ENCODE measurements around the gene PRKAR1A. TPM values are rescaled to one million over a fixed set of nuclear protein-coding genes. Genes with fewer than 3 reads are reported as not detected.
"Not testable (repeated sequence)": the region's sequence is repeated elsewhere in the genome, so short reads cannot be mapped to it uniquely, and the experiment has no call there.

The PRKAR1A gene
- total RNA-seq, 1 donor = 260 TPM

DNA sequence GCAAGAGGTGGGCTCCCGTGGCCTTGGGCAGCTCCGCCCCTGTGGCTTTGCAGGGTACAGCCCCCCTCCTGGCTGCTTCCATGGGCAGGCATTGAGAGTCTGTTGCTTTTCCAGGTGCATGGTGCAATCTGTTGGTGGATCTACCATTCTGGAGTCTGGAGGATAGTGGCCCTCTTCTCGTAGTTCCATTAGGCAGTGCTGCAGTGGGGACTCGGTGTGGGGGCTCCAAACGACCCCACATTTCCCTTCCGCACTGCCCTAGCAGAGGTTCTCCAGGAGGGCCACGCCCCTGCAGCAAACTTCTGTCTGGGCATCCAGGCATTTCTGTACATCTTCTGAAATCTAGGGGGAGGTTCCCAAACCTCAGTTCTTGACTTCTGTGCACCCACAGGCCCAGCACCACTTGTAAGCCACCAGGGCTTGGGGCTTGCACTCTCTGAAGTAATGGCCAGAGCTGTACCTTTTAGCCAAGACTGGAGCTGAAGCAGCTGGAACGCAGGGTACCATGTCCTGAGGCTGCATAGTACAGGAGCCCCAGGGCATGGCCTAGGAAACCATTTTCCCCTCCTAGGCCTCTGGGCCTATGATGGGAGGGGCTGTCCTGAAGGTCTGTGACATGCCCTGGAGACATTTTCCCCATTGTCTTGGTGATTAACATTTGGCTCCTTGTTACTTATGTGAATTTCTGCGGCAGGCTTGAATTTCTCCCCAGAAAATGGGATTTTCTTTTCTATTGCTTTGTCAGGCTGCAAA, 6.0 kb downstream of the PRKAR1A start:
- DNase-seq (ENCODE audit: low read depth) = no peak
- TF ChIP-seq, protein P1, sequence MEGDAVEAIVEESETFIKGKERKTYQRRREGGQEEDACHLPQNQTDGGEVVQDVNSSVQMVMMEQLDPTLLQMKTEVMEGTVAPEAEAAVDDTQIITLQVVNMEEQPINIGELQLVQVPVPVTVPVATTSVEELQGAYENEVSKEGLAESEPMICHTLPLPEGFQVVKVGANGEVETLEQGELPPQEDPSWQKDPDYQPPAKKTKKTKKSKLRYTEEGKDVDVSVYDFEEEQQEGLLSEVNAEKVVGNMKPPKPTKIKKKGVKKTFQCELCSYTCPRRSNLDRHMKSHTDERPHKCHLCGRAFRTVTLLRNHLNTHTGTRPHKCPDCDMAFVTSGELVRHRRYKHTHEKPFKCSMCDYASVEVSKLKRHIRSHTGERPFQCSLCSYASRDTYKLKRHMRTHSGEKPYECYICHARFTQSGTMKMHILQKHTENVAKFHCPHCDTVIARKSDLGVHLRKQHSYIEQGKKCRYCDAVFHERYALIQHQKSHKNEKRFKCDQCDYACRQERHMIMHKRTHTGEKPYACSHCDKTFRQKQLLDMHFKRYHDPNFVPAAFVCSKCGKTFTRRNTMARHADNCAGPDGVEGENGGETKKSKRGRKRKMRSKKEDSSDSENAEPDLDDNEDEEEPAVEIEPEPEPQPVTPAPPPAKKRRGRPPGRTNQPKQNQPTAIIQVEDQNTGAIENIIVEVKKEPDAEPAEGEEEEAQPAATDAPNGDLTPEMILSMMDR (IDR thresholded peaks at IDR 0.05; ENCODE audit: insufficient read depth, low read depth, low read length) = no peak

DNA sequence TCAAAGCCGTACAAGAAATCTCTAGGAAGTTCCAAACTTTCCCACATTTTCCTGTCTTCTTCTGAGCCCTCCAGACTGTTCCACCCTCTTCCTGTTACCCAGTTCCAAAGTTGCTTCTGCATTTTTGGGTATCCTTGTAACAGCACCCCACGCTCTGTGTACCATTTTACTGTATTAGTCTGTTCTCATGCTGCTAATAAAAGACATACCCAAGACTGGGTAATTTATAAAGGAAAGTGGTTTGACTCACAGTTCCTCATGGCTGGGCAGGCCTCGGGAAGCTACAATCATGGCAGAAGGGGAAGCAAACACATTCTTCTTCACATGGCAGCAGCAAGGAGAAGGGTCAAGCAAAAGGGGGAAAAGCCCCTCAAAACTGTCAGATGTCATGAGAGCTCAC, 6.8 kb downstream of the PRKAR1A start:
- H3K4me3 ChIP-seq (ENCODE audit: low read depth, low read length); DNase-seq (ENCODE audit: low read depth): not testable (repeated sequence)

More for the DNA sequence above, 6.0 kb downstream of the PRKAR1A start:
- H3K4me3 ChIP-seq (ENCODE audit: low read depth, low read length) = no peak overlapping the region

DNA sequence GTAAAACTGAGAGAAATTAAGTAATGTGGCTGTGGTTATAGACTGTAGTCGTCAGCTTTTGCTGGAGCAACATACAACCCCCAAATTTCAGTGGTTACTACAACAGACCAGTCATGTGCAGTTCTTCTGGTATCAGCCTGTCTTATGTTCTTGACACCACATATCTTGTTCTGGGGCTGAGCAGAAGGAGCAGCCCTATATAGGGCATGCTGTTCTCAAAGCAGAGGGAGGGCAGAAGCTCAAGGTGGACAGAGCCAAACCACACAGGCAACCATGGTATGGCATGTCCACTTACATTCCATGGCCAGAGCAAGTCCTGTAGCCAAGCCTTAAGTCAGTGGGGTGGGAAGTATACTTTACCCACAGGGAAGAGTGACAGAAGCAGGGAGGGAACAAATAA, 7.7 kb downstream of the PRKAR1A start:
- H3K4me3 ChIP-seq (ENCODE audit: low read depth, low read length) = no peak overlapping the region
- no peak for DNase-seq (ENCODE audit: low read depth)
- TF ChIP-seq, protein P1 (IDR thresholded peaks at IDR 0.05; ENCODE audit: insufficient read depth, low read depth, low read length) = no peak

DNA sequence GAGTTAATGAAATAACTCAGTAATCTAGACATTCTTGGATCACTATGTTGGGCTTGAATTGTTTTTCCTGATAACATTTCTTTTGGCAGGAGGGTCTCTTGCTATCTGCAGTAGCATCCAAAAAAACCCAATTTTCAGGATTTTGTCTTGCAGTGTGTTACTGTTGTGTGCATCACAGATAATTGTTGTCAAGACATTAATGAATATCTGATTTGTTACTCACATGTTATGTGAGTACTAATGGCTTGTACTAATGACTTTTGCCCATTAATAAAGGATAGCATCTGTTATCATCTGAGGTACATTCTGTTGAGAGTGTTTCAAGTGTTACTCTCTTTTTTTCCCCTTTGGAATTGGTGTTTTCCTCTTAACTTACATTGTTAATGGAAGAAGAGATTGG, 10.0 kb downstream of the PRKAR1A start:
- DNase-seq (ENCODE audit: low read depth) = no peak
- H3K4me3 ChIP-seq (ENCODE audit: low read depth, low read length) = no peak overlapping the region
- TF ChIP-seq, protein P1 (IDR thresholded peaks at IDR 0.05; ENCODE audit: insufficient read depth, low read depth, low read length) = no peak

DNA sequence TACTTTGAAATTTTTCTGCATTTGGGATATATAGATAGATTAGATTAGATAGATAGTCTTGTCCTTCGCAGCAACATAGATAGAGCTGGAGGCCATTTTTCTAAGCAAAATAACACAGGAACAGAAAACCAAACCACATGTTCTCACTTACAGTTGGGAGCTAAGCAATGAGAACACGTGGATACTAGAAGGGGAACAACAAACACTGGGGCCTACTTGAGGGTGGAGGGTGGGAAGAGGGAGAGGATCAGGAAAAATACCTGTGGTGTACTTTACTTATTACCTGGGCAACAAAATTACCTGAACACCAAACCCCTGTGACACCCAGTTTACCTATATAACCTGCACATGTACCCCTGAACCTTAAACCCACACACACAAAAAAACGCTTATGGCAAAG, 14.3 kb downstream of the PRKAR1A start:
- TF ChIP-seq, protein P1 (IDR thresholded peaks at IDR 0.05; ENCODE audit: insufficient read depth, low read depth, low read length) = no peak
- H3K4me3 ChIP-seq (ENCODE audit: low read depth, low read length) = no peak overlapping the region
- DNase-seq (ENCODE audit: low read depth) = no peak

DNA sequence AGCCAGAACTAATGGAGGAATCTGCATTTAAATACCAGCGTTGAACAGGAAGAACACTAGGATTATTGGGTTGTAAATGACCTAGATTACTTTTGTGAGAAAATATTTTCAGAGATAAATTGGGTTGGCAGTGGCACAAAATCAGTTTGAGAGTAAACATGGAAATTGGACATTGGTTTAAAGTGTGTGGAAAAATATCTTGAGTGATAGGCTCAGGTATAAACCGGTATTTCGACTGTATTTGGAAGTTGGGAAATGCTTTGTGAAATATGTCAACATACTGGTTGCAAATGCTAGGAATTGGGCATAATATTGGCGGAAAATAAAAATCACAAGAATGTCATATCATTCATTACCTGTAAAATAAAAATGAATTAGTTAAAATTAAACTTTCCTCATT, 15.1 kb downstream of the PRKAR1A start:
- H3K4me3 ChIP-seq (ENCODE audit: low read depth, low read length) = no peak overlapping the region
- TF ChIP-seq, protein P1 (IDR thresholded peaks at IDR 0.05; ENCODE audit: insufficient read depth, low read depth, low read length) = no peak
- no peak for DNase-seq (ENCODE audit: low read depth)

DNA sequence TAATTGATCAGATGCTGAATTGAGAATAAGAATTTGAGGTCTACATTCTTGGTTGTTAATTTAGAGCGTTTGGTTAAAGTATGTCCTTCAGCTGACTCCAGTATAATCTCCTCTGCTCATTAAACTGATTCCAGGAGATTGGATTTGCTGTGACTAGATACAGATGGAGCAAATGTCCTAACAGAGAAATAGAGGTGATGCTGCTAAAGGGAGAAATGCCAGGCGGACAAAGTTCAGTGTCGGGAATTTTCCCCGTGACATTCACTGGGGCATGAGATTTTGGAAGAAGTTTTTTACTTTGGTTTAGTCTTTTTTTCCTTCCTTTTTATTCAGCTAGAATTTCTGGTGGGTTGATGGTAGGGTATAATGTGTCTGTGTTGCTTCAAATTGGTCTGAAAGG, 19.0 kb downstream of the PRKAR1A start:
- DNase-seq (ENCODE audit: low read depth) = no peak
- TF ChIP-seq, protein P1 (IDR thresholded peaks at IDR 0.05; ENCODE audit: insufficient read depth, low read depth, low read length) = no peak
- H3K4me3 ChIP-seq (ENCODE audit: low read depth, low read length) = no peak overlapping the region
